Measurements from ENCODE around the gene TBK1.

Gene TBK1

DNA sequence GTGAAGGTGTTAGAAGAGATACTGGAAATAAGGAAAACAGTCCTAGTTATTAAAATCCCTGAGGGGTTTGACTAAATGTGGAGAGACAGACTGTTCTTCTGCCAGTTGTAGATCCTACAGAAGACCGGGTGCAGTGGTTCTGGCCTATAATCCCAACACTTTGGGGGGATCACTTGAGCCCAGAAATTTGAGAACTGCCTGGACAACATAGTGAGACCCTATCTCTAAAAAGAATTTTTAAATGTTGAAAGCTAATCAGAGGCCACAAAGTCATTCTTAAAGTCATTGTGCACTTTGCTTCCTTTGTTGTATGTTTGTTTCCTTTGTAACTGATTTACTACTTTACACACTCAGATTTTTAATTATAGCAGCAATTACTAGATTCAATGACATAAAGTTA is 97.2 kb downstream of the TBK1 start:
- DNase-seq: no peak

DNA sequence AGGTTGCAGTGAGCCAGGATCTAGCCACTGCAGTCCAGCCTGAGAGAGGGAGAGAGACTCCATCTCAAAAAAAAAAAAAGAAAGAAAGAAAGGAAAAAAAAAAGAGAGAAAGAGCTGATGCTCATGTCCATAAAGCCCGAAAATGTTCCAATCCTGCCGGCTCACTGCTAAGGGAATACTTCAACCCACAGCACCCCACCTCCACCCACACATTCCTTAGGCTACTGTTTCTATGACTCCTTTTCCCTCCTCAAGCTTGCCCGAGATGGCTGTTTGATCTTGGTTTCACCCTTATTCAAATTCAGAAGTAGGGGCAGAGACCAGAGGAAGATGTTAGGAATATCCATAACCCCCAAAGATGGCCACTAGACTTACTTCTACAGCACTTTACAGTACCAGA is 98.8 kb downstream of the TBK1 start:
- no peak for DNase-seq

DNA sequence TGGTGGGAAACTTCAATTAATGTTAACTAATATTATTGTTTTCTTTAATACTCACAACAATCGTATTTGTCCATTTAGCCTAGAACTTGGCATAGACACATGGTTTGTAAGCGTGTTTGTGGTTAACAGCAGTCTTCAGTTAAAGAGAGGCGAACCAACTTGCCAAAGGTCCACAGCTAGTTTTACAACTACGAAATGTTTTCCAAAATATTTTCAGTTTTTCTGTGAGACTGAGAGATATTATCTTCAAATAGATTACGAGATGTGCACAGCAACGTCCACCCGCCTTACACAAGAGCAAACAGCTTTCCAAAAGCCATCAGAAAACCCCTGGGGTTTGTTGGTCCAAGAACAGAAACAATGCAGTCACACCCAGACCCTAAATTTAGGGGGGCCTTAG is 99.8 kb downstream of the TBK1 start:
- no peak for DNase-seq

All from effector CD8-positive, alpha-beta T cell (primary cell).